Keratinocyte (primary cell): ENCODE results near the gene FRY. TPM values are rescaled to one million over a fixed set of nuclear protein-coding genes. Genes with fewer than 3 reads are reported as not detected.

ENCODE experiments used
- DNase-seq: peaks from one replicate; pipeline ENCODE4 v3.0.0-alpha.2; 2011; ENCODE audit warnings: low read depth, missing footprints, low spot score
- FAIRE-seq: peaks from 2 replicates; lab custom pipeline; 2011; peaks lifted over from hg19 to GRCh38; lab: Jason Lieb, UNC
- H2AFZ ChIP-seq: 2 replicates; pipeline ENCODE4 v1.6.0; 2012; ENCODE audit warnings: low read length, control low read depth, inconsistent platforms; ENCODE audit not compliant: control insufficient read depth
- H3K27ac ChIP-seq: 2 replicates; pipeline ENCODE4 v1.5.1; 2011; ENCODE audit warnings: low read length; ENCODE audit not compliant: control insufficient read depth, insufficient read depth
- H3K27me3 ChIP-seq: 3 replicates; pipeline ENCODE4 v1.6.0; 2011; ENCODE audit warnings: low read length; ENCODE audit not compliant: control insufficient read depth, insufficient read depth; ENCODE audit errors: extremely low read depth
- H3K36me3 ChIP-seq, 2 experiments: 2 replicates in 1 of 2; 3 replicates in 1 of 2; pipeline ENCODE4 v1.5.1; 2011; ENCODE audit warnings: low read length in 2 of 2, mild to moderate bottlenecking in 1 of 2; ENCODE audit not compliant: control insufficient read depth in 2 of 2, insufficient read depth in 2 of 2; ENCODE audit errors: extremely low read depth in 1 of 2
- H3K4me1 ChIP-seq: 3 replicates; pipeline ENCODE4 v1.5.1; 2011; ENCODE audit warnings: low read length; ENCODE audit not compliant: control insufficient read depth, insufficient read depth; ENCODE audit errors: extremely low read depth
- H3K4me2 ChIP-seq: 3 replicates; pipeline ENCODE4 v1.6.0; 2011; ENCODE audit warnings: low read depth, low read length; ENCODE audit not compliant: control insufficient read depth, insufficient read depth; ENCODE audit errors: extremely low read depth
- H3K4me3 ChIP-seq, 3 experiments: fragments of 200-600 bp in 1 of 3; sonication (generic) in 1 of 3; 2 replicates in 2 of 3; 3 replicates in 1 of 3; pipeline ENCODE4 v1.5.1; 2011 to 2016; ENCODE audit warnings: low read length in 3 of 3, mild to moderate bottlenecking in 3 of 3, control low read depth in 2 of 3, inconsistent platforms in 1 of 3, low read depth in 1 of 3, mixed read lengths in 1 of 3, mixed run types in 1 of 3, moderate library complexity in 1 of 3; ENCODE audit not compliant: control insufficient read depth in 2 of 3, insufficient read depth in 2 of 3; ENCODE audit errors: extremely low read depth in 1 of 3
- H3K79me2 ChIP-seq: 2 replicates; pipeline ENCODE4 v1.6.0; 2012; ENCODE audit warnings: low read length; ENCODE audit not compliant: control insufficient read depth, insufficient read depth
- H3K9ac ChIP-seq: 3 replicates; pipeline ENCODE4 v1.6.0; 2011; ENCODE audit warnings: low read length; ENCODE audit not compliant: control insufficient read depth, insufficient read depth; ENCODE audit errors: extremely low read depth
- H3K9me1 ChIP-seq: 3 replicates; pipeline ENCODE4 v1.6.0; 2011; ENCODE audit warnings: low read length; ENCODE audit not compliant: control insufficient read depth, insufficient read depth; ENCODE audit errors: extremely low read depth
- H3K9me3 ChIP-seq: 2 replicates; pipeline ENCODE4 v1.5.1; 2012; ENCODE audit warnings: low read depth, low read length; ENCODE audit not compliant: control insufficient read depth
- H4K20me1 ChIP-seq: 3 replicates; pipeline ENCODE4 v1.6.0; 2011; ENCODE audit warnings: low read length; ENCODE audit not compliant: control insufficient read depth, insufficient read depth; ENCODE audit errors: extremely low read depth
- EZH2 ChIP-seq: IDR thresholded peaks from one replicate; pipeline ENCODE4 v1.6.1; 2012; ENCODE audit warnings: inconsistent platforms, mild to moderate bottlenecking, low read length, moderate library complexity
- dilution Hi-C: fragments of 300-500 bp; cut with MboI; formaldehyde crosslinking; loops from one replicate; pipeline ENCODE4 v1.7.0; 2020; ENCODE audit warnings: low sequenced_read_pairs; ENCODE audit not compliant: extremely low pct_ligation_motif_present
- polyA plus RNA-seq, 5 experiments: library from polyadenylated mRNA; depleted of rRNA in 3 of 5; stranded (reverse) in 3 of 5; stranded (forward) in 1 of 5; unstranded in 1 of 5; fragments of >200 nt; gene quantifications; 1 replicate in 1 of 5; 2 replicates in 3 of 5; 3 replicates in 1 of 5; pipeline versions ENCODE4 v1.2.1 to v1.2.3, GENCODE V29; 2011 to 2012; ENCODE audit warnings: missing spikeins in 2 of 5, low read depth in 1 of 5, low replicate concordance in 1 of 5
- TF ChIP-seq, protein P1 (sequence below), 3 experiments: IDR thresholded peaks in 1 of 3; conservative IDR thresholded peaks in 1 of 3; optimal IDR thresholded peaks in 1 of 3; 2 replicates in 2 of 3; 3 replicates in 1 of 3; pipeline versions ENCODE3 to v1.5.1; 2011; ENCODE audit warnings: low read length in 3 of 3, mild to moderate bottlenecking in 3 of 3, moderate library complexity in 2 of 3, control low read depth in 1 of 3, inconsistent platforms in 1 of 3; ENCODE audit not compliant: insufficient read depth in 2 of 3; ENCODE audit errors: extremely low read depth in 1 of 3

The FRY gene
- polyA plus RNA-seq, 1 donor (not counting 4 experiments of a cell fraction or from before 2014, with no cell fraction given) = 0.80 TPM

DNA sequence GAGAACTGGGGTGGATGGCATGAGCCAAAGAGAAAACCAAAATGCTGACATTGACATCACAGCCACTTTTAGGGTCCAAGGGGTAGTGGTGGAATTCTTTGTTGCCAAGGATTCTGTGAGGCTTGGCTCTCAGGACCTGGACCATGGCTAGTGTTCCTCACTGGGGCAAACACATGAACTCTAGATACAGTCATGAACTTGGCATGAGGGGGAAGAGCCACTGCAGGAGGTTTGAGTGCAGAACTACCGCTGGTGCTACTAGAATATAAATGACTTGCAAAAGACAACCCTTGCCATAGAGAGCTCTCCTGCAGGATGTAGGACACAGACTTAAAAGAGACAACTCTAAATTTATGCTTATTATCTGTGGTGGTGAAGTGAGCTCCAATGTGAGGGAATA lies 29.8 kb upstream of the FRY start:
- no peak for DNase-seq
- dilution Hi-C loops = no loop called here
- Histone ChIP-seq H3K9me3 (no peaks in the 10 kb centered on the region), H2AFZ (no peak overlapping the region), H3K79me2 (no peaks in the 10 kb centered on the region), H3K36me3 (no peaks in the 10 kb centered on the region), H3K9ac (no peak overlapping the region), H3K4me3 (no peak overlapping the region), H3K4me2 (no peak overlapping the region), H3K27ac (no peak overlapping the region), H4K20me1 (no peaks in the 10 kb centered on the region), H3K4me1 (no peaks in the 10 kb centered on the region), H3K9me1 (no peaks in the 10 kb centered on the region), H3K27me3 (no peaks in the 10 kb centered on the region)
- TF ChIP-seq EZH2 = no peak
- TF ChIP-seq, protein P1, sequence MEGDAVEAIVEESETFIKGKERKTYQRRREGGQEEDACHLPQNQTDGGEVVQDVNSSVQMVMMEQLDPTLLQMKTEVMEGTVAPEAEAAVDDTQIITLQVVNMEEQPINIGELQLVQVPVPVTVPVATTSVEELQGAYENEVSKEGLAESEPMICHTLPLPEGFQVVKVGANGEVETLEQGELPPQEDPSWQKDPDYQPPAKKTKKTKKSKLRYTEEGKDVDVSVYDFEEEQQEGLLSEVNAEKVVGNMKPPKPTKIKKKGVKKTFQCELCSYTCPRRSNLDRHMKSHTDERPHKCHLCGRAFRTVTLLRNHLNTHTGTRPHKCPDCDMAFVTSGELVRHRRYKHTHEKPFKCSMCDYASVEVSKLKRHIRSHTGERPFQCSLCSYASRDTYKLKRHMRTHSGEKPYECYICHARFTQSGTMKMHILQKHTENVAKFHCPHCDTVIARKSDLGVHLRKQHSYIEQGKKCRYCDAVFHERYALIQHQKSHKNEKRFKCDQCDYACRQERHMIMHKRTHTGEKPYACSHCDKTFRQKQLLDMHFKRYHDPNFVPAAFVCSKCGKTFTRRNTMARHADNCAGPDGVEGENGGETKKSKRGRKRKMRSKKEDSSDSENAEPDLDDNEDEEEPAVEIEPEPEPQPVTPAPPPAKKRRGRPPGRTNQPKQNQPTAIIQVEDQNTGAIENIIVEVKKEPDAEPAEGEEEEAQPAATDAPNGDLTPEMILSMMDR (optimal IDR thresholded peaks at IDR 0.05 in 1 of 3, IDR thresholded peaks at IDR 0.05 in 1 of 3, conservative IDR thresholded peaks at IDR 0.05 in 1 of 3; ENCODE audit: extremely low read depth in 1 of 3, insufficient read depth in 2 of 3, low read length in 3 of 3) = no peak
- FAIRE-seq = no peak

DNA sequence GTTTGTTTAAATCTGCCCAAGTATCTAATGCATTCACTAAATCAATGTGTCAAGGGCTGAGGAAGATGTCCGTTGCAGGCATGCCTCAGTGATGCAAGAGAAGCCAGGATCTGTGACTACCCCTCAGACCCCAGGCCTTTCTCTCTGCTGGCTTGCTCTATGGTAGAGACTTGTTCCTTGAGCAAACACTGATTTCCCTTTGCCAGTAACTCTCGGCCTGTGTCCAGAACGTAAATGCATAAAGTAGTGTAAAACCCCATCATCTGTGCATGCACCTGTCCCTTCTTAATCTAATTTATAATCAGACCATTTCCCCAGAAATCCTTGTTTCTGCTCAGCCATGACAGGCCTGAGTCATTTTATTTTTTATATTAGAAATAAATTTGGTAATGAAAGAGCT lies 28.7 kb upstream of the FRY start:
- Histone ChIP-seq H3K4me2 (no peak overlapping the region), H3K9me3 (no peaks in the 10 kb centered on the region), H4K20me1 (no peaks in the 10 kb centered on the region), H3K4me3 (no peak overlapping the region), H3K9ac (no peak overlapping the region), H3K79me2 (no peaks in the 10 kb centered on the region), H3K9me1 (no peaks in the 10 kb centered on the region), H3K27me3 (no peaks in the 10 kb centered on the region), H3K4me1 (no peaks in the 10 kb centered on the region), H2AFZ (no peak overlapping the region), H3K36me3 (no peaks in the 10 kb centered on the region), H3K27ac (no peak overlapping the region)
- TF ChIP-seq, protein P1 (optimal IDR thresholded peaks at IDR 0.05 in 1 of 3, IDR thresholded peaks at IDR 0.05 in 1 of 3, conservative IDR thresholded peaks at IDR 0.05 in 1 of 3; ENCODE audit: extremely low read depth in 1 of 3, insufficient read depth in 2 of 3, low read length in 3 of 3) = no peak
- TF ChIP-seq EZH2 = no peak
- dilution Hi-C loops = no loop called here
- FAIRE-seq (no peak), DNase-seq (no peak)
